ENCODE data around the gene EPB42.
"Not testable (repeated sequence)": the region's sequence is repeated elsewhere in the genome, so short reads cannot be mapped to it uniquely, and the experiment has no call there.

Gene EPB42

DNA sequence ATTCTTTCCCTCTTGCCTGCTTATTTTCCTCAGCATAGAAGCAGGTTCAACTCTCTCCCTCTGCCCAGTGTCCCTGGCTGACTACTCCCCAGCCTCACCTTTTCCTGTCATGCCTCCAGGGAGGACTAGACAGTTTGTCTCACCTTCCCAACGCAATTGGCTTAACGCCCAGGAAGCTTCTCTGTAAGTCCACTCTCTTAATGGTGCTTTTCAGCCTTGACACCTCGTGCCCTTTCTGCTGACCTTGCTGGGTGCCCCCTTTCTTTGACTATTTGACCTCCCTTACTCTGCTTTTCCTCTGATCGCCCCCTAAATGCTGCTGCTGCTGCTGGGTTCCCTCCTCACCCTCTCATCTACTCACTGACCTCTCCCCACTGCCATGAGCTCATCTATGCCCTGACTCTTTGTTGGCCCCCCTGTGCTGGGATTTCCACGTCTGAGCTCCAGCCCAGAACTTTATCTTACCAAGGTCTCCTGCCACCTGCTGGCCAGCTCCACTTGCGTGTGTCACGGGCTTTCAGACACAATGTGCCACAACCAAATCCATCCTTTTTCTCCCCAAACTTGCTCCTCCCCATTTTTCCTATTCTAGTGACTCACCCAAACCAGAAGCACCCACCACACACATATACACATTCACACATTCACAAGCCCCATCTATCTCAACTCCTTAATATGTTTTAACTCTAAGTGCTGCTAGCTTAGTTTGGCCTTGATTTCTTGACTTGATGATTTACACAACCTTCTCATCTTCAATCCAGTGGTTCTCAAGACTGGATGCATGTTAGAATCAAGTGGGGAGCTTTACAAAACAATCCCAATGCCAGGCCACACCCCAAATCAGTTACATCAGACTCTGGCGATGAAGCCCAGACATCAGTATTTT lies 16.6 kb downstream of the EPB42 start:
- DNase-seq (ENCODE audit: low read depth, low spot score): peak; percentile 66
- in situ Hi-C loops (cut with HindIII; ENCODE audit: low sequenced_read_pairs): no loop called here
- TF ChIP-seq, protein P1, sequence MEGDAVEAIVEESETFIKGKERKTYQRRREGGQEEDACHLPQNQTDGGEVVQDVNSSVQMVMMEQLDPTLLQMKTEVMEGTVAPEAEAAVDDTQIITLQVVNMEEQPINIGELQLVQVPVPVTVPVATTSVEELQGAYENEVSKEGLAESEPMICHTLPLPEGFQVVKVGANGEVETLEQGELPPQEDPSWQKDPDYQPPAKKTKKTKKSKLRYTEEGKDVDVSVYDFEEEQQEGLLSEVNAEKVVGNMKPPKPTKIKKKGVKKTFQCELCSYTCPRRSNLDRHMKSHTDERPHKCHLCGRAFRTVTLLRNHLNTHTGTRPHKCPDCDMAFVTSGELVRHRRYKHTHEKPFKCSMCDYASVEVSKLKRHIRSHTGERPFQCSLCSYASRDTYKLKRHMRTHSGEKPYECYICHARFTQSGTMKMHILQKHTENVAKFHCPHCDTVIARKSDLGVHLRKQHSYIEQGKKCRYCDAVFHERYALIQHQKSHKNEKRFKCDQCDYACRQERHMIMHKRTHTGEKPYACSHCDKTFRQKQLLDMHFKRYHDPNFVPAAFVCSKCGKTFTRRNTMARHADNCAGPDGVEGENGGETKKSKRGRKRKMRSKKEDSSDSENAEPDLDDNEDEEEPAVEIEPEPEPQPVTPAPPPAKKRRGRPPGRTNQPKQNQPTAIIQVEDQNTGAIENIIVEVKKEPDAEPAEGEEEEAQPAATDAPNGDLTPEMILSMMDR (IDR thresholded peaks at IDR 0.05; ENCODE audit: low read depth, low read length): peak; percentile 82
- H3K4me3 ChIP-seq (ENCODE audit: low read depth, low read length): no peak overlapping the region

DNA sequence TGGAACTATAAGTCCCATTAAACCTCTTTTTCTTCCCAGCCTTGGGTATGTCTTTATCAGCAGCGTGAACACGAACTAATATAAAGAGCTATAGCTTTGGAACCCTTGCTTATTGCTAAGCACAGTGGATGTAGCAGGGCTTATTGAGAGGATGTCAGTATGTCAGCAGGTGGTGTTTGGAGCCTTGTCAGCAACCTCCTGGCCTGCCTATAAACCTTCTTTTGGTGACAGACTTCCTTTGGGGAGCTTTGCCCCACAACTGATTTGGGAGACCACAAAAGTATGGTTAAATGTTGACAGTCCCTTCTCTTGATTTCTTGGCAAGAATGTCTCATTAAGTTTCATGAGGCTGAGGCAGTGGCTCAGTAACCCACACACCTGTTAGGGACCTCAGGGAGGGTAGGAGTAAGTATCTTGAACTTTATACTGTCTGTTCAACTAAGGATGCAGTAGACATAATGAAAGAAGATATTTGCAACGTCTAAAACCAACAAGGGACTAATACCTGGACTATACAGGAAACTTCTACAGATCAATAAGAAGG lies 20.8 kb downstream of the EPB42 start:
- H3K4me3 ChIP-seq (ENCODE audit: low read depth, low read length): no peak overlapping the region
- TF ChIP-seq, protein P1 (IDR thresholded peaks at IDR 0.05; ENCODE audit: low read depth, low read length): no peak
- in situ Hi-C loops (cut with HindIII; ENCODE audit: low sequenced_read_pairs): no loop called here
- no peak for DNase-seq (ENCODE audit: low read depth, low spot score)

- no peak for DNase-seq (ENCODE audit: low read depth, low spot score)
- in situ Hi-C loops (cut with HindIII; ENCODE audit: low sequenced_read_pairs): no loop called here
- TF ChIP-seq, protein P1 (IDR thresholded peaks at IDR 0.05; ENCODE audit: low read depth, low read length): no peak
- H3K4me3 ChIP-seq (ENCODE audit: low read depth, low read length): no peak overlapping the region
Observed at GRCh38 chr15:43198992-43199391, 21.8 kb downstream of the EPB42 start.

- H3K4me3 ChIP-seq (ENCODE audit: low read depth, low read length); DNase-seq (ENCODE audit: low read depth, low spot score); in situ Hi-C loops (cut with HindIII; ENCODE audit: low sequenced_read_pairs): not testable (repeated sequence)
Observed at GRCh38 chr15:43198556-43198955, 22.3 kb downstream of the EPB42 start.

- DNase-seq (ENCODE audit: low read depth, low spot score); H3K4me3 ChIP-seq (ENCODE audit: low read depth, low read length); in situ Hi-C loops (cut with HindIII; ENCODE audit: low sequenced_read_pairs): not testable (repeated sequence)
Observed at GRCh38 chr15:43197773-43198172, 23.0 kb downstream of the EPB42 start.

- in situ Hi-C loops (cut with HindIII; ENCODE audit: low sequenced_read_pairs): no loop called here
- TF ChIP-seq, protein P1 (IDR thresholded peaks at IDR 0.05; ENCODE audit: low read depth, low read length): no peak
- DNase-seq (ENCODE audit: low read depth, low spot score): no peak
- no peak overlapping the region for H3K4me3 ChIP-seq (ENCODE audit: low read depth, low read length)
Observed at GRCh38 chr15:43196760-43197548, 23.9 kb downstream of the EPB42 start.

GRCh38 chr15:43194795-43195194 lies 26.0 kb downstream of the EPB42 start:
- H3K4me3 ChIP-seq (ENCODE audit: low read depth, low read length): no peak overlapping the region
- in situ Hi-C loops (cut with HindIII; ENCODE audit: low sequenced_read_pairs): no loop called here
- no peak for DNase-seq (ENCODE audit: low read depth, low spot score)
- TF ChIP-seq, protein P1 (IDR thresholded peaks at IDR 0.05; ENCODE audit: low read depth, low read length): no peak
